Measurements from ENCODE around the gene C19orf25.

GRCh38 chr19:1445932-1446712 is 32.9 kb downstream of the C19orf25 start:
- TF ChIP-seq ZNF274 (IDR thresholded peaks at IDR 0.05; ENCODE audit: low read depth, low read length) (no peak), SUZ12 (IDR thresholded peaks at IDR 0.05; ENCODE audit: extremely low read depth, insufficient read depth, insufficient read length) (no peak)

Measured in NT2/D1 (cell line).